Measurements from ENCODE around the gene RHCG. TPM values are rescaled to one million over a fixed set of nuclear protein-coding genes. Genes with fewer than 3 reads are reported as not detected.

RHCG gene
- total and polyA plus RNA-seq, 2 experiments from 2014 or later, result not detected

DNA sequence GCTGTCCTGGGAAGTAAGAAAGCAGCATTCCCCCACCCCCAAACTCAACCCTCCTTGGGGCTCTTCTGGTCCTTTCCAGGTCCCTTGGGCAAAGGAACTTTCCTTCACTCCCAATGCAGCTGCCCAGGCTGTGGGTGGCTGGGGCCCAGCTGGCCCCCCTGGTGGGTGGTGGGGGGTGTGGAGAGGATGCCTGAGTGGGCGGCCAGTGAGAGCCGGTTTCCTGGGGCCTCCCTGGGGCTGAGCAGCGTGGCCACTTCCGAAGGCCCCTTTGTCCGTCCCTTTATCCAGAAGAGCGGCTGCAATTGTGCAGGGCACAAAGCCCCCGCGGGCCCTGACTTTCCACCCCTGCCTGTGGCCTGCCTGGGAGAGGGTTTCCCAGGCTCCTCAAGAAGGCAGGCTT lies 61.0 kb downstream of the RHCG start:
- WGBS, 2 experiments (ENCODE audit: low coverage in 1 of 2, low lambda C conversion rate in 2 of 2, missing lambda C conversion rate in 2 of 2), result 62 to 63% methylated on average over 5 of the region's 8 CpGs
- no peak for TF ChIP-seq EZH2 (IDR thresholded peaks at IDR 0.05; ENCODE audit: insufficient read depth, poor library complexity, severe bottlenecking)
- no peak for TF ChIP-seq EZH2phosphoT487 (IDR thresholded peaks at IDR 0.05; ENCODE audit: insufficient read depth, low read depth)
- no peaks in the 10 kb centered on the region for H3K4me1 ChIP-seq (ENCODE audit: insufficient read depth)
- H3K4me2 ChIP-seq (ENCODE audit: unreplicated experiment), result no peak overlapping the region
- no peak overlapping the region for H3K4me3 ChIP-seq
- H3F3A ChIP-seq (ENCODE audit: insufficient read depth), result no peaks in the 10 kb centered on the region
- H3K79me2 ChIP-seq (ENCODE audit: insufficient read depth), result no peaks in the 10 kb centered on the region
- peaks cover 51% of the 10 kb centered on the region for H3K27me3 ChIP-seq (replicated peaks; ENCODE audit: insufficient read depth)
- no peak for DNase-seq
- no peaks in the 10 kb centered on the region for H3K9me3 ChIP-seq (ENCODE audit: low read depth)
- in situ Hi-C loops (cut with MboI), result no loop called here
- no peaks in the 10 kb centered on the region for H3K36me3 ChIP-seq (ENCODE audit: low read depth)
- H3K9me2 ChIP-seq (ENCODE audit: insufficient read depth), result no peaks in the 10 kb centered on the region
- H3K27ac ChIP-seq, result no peak overlapping the region
- no peak overlapping the region for H2AFZ ChIP-seq
- H3K9ac ChIP-seq, result no peak overlapping the region
- H4K20me1 ChIP-seq (ENCODE audit: insufficient read depth), result no peaks in the 10 kb centered on the region

DNA sequence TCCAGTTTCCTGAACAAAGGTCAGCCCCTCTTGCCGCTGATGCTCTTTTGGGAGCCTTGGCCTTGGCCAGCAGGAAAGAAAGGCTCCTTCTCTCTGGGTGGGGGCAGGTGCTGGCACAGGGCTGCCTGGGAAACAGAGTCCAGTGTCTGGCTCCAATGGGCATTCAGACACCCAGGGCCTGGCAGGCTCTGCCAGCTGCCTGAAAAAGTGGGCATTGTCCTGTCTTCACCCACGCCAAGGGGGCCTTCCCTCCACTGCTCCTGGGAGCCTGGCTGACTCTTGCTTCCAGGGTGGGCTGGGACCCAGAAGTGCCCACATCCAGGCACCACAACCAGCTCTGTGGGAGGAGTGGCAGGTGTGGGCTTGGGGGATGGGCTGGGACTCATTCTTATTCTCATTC lies 62.7 kb downstream of the RHCG start:
- WGBS, 2 experiments (ENCODE audit: low coverage in 1 of 2, low lambda C conversion rate in 2 of 2, missing lambda C conversion rate in 2 of 2), result 0 to 4% methylated on average over 1 to 2 of the region's 2 CpGs
- in situ Hi-C loops (cut with MboI), result no loop called here
- no peak for DNase-seq

DNA sequence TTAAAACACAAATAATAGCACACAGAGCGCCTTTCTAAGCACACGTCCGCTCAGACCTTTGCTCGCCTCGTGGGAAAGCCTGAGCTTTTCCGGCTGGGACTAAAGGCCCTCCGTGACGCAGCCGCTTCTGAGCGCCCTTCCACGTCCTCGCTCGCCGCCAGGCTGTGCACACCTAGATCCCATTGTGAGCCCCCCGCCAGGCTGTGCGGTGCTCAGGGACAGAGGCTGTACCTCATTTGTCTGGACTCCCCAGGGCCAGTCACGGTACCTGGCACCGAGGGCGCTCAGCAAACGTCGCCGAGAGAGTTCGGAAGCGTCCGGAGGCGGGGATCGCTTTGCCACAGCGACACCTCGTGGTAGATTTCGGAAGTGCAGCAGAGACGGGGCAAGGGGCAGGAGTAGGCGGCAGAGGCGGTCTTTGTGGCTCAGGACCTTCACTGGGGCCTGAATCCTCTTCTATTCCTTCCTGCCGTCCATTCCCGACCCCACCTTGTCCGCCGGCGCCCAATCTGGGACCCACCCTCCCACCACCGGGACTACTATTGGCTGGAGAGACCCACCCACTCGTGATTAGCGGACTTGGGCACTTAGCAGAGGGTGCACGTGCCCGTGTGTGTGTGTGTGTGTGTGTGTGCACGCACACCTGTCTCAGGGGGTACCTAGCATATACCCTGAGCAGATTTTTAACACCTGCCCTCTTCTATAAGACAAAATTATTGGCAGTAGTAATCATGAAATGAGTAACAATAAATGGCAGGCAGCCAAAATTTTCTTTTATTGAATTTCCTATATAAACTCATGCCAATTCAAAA lies 65.6 kb downstream of the RHCG start:
- H3K9me3 ChIP-seq (ENCODE audit: low read depth), result no peaks in the 10 kb centered on the region
- whole genome bisulfite sequencing, 2 experiments (ENCODE audit: low coverage in 1 of 2, low lambda C conversion rate in 2 of 2, missing lambda C conversion rate in 2 of 2), result 1 to 2% methylated on average over 44 of the region's 44 CpGs
- no peak for TF ChIP-seq EZH2 (IDR thresholded peaks at IDR 0.05; ENCODE audit: insufficient read depth, poor library complexity, severe bottlenecking)
- TF ChIP-seq EZH2phosphoT487 (IDR thresholded peaks at IDR 0.05; ENCODE audit: insufficient read depth, low read depth), result no peak
- no peaks in the 10 kb centered on the region for H3K79me2 ChIP-seq (ENCODE audit: insufficient read depth)
- H4K20me1 ChIP-seq (ENCODE audit: insufficient read depth), result no peaks in the 10 kb centered on the region
- H3K9ac ChIP-seq, result peak overlapping the region; percentile 52; the same call in 1 of the 2 replicates
- peak overlapping the region; percentile 69 for H3K4me3 ChIP-seq
- peaks cover 36% of the 10 kb centered on the region for H3K27me3 ChIP-seq (replicated peaks; ENCODE audit: insufficient read depth)
- H3K4me2 ChIP-seq (ENCODE audit: unreplicated experiment), result peak overlapping the region; percentile 83
- no peaks in the 10 kb centered on the region for H3K9me2 ChIP-seq (ENCODE audit: insufficient read depth)
- H3F3A ChIP-seq (ENCODE audit: insufficient read depth), result no peaks in the 10 kb centered on the region
- no peaks in the 10 kb centered on the region for H3K36me3 ChIP-seq (ENCODE audit: low read depth)
- peak; percentile 81 for DNase-seq
- no peak overlapping the region for H3K27ac ChIP-seq
- in situ Hi-C loops (cut with MboI), result no loop called here
- no peaks in the 10 kb centered on the region for H3K4me1 ChIP-seq (ENCODE audit: insufficient read depth)
- H2AFZ ChIP-seq, result peak overlapping the region; percentile 75

More for the DNA sequence above, 62.7 kb downstream of the RHCG start:
- H3K4me3 ChIP-seq, result no peak overlapping the region
- no peak overlapping the region for H2AFZ ChIP-seq
- H3K4me1 ChIP-seq (ENCODE audit: insufficient read depth), result no peaks in the 10 kb centered on the region
- H3K79me2 ChIP-seq (ENCODE audit: insufficient read depth), result no peaks in the 10 kb centered on the region
- no peak overlapping the region for H3K27ac ChIP-seq
- H3F3A ChIP-seq (ENCODE audit: insufficient read depth), result no peaks in the 10 kb centered on the region
- no peak overlapping the region for H3K9ac ChIP-seq
- no peaks in the 10 kb centered on the region for H3K36me3 ChIP-seq (ENCODE audit: low read depth)
- H3K9me2 ChIP-seq (ENCODE audit: insufficient read depth), result no peaks in the 10 kb centered on the region
- H3K27me3 ChIP-seq (replicated peaks; ENCODE audit: insufficient read depth), result peaks cover 46% of the 10 kb centered on the region
- no peaks in the 10 kb centered on the region for H4K20me1 ChIP-seq (ENCODE audit: insufficient read depth)
- no peak overlapping the region for H3K4me2 ChIP-seq (ENCODE audit: unreplicated experiment)
- TF ChIP-seq EZH2 (IDR thresholded peaks at IDR 0.05; ENCODE audit: insufficient read depth, poor library complexity, severe bottlenecking) (no peak), EZH2phosphoT487 (IDR thresholded peaks at IDR 0.05; ENCODE audit: insufficient read depth, low read depth) (no peak)
- no peaks in the 10 kb centered on the region for H3K9me3 ChIP-seq (ENCODE audit: low read depth)

DNA sequence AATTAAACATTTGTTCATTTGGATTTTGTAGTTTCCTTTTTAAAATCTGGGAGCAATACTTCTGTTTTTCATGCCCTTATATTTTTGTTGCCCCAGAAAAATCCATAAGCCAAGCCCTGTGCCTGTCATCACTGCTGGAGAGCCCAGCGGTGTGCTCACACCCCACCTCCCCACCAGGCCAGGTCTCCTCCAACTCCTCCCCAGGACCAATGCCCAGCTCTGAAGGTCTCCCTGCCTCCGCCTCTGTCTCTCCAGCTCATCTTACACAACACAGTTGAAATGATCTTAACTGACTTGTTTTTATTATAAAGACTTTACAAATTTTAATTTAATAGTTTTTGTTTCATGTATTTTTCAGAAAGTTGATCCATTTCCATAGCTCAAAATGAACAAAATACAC lies 66.4 kb downstream of the RHCG start:
- H3K36me3 ChIP-seq (ENCODE audit: low read depth), result no peaks in the 10 kb centered on the region
- DNase-seq, result no peak
- H3F3A ChIP-seq (ENCODE audit: insufficient read depth), result no peaks in the 10 kb centered on the region
- H3K4me3 ChIP-seq, result no peak overlapping the region
- peaks cover 43% of the 10 kb centered on the region for H3K27me3 ChIP-seq (replicated peaks; ENCODE audit: insufficient read depth)
- no peak overlapping the region for H3K4me2 ChIP-seq (ENCODE audit: unreplicated experiment)
- no peak for TF ChIP-seq EZH2 (IDR thresholded peaks at IDR 0.05; ENCODE audit: insufficient read depth, poor library complexity, severe bottlenecking)
- no peak for TF ChIP-seq EZH2phosphoT487 (IDR thresholded peaks at IDR 0.05; ENCODE audit: insufficient read depth, low read depth)
- no peak overlapping the region for H3K27ac ChIP-seq
- in situ Hi-C loops (cut with MboI), result loop anchor here (10.0 kb wide), 1 partner anchor 65 kb away; no protein-coding TSS in a partner anchor
- H3K4me1 ChIP-seq (ENCODE audit: insufficient read depth), result no peaks in the 10 kb centered on the region
- H3K9ac ChIP-seq, result no peak overlapping the region
- H3K79me2 ChIP-seq (ENCODE audit: insufficient read depth), result no peaks in the 10 kb centered on the region
- no peaks in the 10 kb centered on the region for H3K9me3 ChIP-seq (ENCODE audit: low read depth)
- no peaks in the 10 kb centered on the region for H3K9me2 ChIP-seq (ENCODE audit: insufficient read depth)
- no peaks in the 10 kb centered on the region for H4K20me1 ChIP-seq (ENCODE audit: insufficient read depth)
- no peak overlapping the region for H2AFZ ChIP-seq
- 70 to 71% methylated on average over 2 of the region's 2 CpGs for WGBS, 2 experiments (ENCODE audit: low coverage in 1 of 2, low lambda C conversion rate in 2 of 2, missing lambda C conversion rate in 2 of 2)
